Liver (tissue), 3 donors: ENCODE measurements around the gene RPS6KA4.

Experiments
- GABPA ChIP-seq, 2 donors: IDR thresholded peaks in 1 of 2; conservative IDR thresholded peaks in 1 of 2; 2 replicates each; pipeline ENCODE4 v1.6.1; 2016; ENCODE audit warnings: antibody characterized with exemption in 2 of 2, mild to moderate bottlenecking in 1 of 2, moderate library complexity in 1 of 2
- RAD21 ChIP-seq, 2 donors: IDR thresholded peaks; 2 replicates each; pipeline ENCODE4 v1.6.1; 2016; ENCODE audit warnings: antibody characterized with exemption in 2 of 2, mild to moderate bottlenecking in 2 of 2
- TAF1 ChIP-seq: conservative IDR thresholded peaks from 2 replicates; pipeline ENCODE4 v1.6.1; 2016; ENCODE audit warnings: antibody characterized with exemption, mild to moderate bottlenecking
- TF ChIP-seq, protein P1 (sequence below): fragments of 150-350 bp; IDR thresholded peaks from 2 replicates; pipeline ENCODE4 v1.5.1; 2017; ENCODE audit warnings: improper control_type of control experiment, low read depth, low read length; ENCODE audit not compliant: missing input control
- TF ChIP-seq, protein P2 (sequence below): IDR thresholded peaks from 2 replicates; pipeline ENCODE4 v1.6.1; 2016; ENCODE audit warnings: antibody characterized with exemption
- donor health status: healthy.
- donor health status: healthy.

DNA sequence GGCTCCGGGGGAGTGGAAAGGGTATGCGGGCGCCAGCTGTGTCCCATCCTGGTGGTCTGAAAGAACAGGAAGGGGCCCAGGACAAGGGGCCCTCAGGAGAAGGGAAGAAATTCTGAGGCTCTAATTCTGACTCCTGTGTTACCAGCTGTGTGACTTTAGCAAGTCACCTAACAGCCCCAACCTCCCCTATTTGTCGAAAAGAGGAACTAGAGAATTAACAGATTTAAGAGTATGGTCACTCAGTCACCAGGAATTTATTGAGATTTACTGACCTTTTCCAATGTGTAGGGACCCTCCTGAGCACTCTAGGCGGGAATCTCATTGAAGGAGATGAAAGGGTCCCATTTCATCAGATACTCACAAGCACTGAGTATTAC, 14.6 kb downstream of the RPS6KA4 start:
- no peak for TF ChIP-seq TAF1
- TF ChIP-seq, protein P1, sequence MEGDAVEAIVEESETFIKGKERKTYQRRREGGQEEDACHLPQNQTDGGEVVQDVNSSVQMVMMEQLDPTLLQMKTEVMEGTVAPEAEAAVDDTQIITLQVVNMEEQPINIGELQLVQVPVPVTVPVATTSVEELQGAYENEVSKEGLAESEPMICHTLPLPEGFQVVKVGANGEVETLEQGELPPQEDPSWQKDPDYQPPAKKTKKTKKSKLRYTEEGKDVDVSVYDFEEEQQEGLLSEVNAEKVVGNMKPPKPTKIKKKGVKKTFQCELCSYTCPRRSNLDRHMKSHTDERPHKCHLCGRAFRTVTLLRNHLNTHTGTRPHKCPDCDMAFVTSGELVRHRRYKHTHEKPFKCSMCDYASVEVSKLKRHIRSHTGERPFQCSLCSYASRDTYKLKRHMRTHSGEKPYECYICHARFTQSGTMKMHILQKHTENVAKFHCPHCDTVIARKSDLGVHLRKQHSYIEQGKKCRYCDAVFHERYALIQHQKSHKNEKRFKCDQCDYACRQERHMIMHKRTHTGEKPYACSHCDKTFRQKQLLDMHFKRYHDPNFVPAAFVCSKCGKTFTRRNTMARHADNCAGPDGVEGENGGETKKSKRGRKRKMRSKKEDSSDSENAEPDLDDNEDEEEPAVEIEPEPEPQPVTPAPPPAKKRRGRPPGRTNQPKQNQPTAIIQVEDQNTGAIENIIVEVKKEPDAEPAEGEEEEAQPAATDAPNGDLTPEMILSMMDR = no peak
- TF ChIP-seq RAD21 (IDR thresholded peaks at IDR 0.05) = no peak
- TF ChIP-seq GABPA (IDR thresholded peaks at IDR 0.05 in 1 of 2, conservative IDR thresholded peaks at IDR 0.05 in 1 of 2) = no peak
- TF ChIP-seq, protein P2, sequence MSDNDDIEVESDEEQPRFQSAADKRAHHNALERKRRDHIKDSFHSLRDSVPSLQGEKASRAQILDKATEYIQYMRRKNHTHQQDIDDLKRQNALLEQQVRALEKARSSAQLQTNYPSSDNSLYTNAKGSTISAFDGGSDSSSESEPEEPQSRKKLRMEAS = no peak
